ENCODE data around the gene DRC3. TPM values are rescaled to one million over a fixed set of nuclear protein-coding genes. Genes with fewer than 3 reads are reported as not detected.
A peak's percentile ranks its signal among the peaks of the same experiment; 100 is the strongest.

The DRC3 gene
- total RNA-seq, 1 donor from 2014 or later: under 0.01 TPM

DNA sequence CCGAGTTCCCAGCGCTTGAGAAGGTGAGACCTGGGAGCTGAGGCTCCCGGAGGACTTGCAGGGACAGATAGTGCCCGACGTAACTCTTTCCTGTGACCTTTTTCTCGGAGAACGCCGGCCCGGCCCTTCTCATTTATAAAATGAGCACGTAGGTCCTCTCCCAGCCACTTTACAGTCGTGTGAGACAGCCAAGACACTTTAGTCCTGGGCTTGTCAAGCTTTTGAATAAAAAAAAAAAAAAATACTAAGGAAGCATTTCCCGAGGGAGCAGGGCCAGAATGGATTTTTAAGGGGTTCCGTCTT, 241 bp downstream of the DRC3 start:
- Histone ChIP-seq H3K36me3 (ENCODE audit: control insufficient read depth, insufficient read depth, low read length) (no peaks in the 10 kb centered on the region), H3K4me3 (ENCODE audit: low read depth, low read length) (peak overlapping the region; percentile 41), H3K27me3 (ENCODE audit: control insufficient read depth, insufficient read depth, low read length) (no peaks in the 10 kb centered on the region)
- TF ChIP-seq, protein P1, sequence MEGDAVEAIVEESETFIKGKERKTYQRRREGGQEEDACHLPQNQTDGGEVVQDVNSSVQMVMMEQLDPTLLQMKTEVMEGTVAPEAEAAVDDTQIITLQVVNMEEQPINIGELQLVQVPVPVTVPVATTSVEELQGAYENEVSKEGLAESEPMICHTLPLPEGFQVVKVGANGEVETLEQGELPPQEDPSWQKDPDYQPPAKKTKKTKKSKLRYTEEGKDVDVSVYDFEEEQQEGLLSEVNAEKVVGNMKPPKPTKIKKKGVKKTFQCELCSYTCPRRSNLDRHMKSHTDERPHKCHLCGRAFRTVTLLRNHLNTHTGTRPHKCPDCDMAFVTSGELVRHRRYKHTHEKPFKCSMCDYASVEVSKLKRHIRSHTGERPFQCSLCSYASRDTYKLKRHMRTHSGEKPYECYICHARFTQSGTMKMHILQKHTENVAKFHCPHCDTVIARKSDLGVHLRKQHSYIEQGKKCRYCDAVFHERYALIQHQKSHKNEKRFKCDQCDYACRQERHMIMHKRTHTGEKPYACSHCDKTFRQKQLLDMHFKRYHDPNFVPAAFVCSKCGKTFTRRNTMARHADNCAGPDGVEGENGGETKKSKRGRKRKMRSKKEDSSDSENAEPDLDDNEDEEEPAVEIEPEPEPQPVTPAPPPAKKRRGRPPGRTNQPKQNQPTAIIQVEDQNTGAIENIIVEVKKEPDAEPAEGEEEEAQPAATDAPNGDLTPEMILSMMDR (IDR thresholded peaks at IDR 0.05; ENCODE audit: insufficient read depth, low read length, severe bottlenecking): no peak
- DNase-seq (ENCODE audit: low read depth): no peak
- FAIRE-seq: no peak

DNA sequence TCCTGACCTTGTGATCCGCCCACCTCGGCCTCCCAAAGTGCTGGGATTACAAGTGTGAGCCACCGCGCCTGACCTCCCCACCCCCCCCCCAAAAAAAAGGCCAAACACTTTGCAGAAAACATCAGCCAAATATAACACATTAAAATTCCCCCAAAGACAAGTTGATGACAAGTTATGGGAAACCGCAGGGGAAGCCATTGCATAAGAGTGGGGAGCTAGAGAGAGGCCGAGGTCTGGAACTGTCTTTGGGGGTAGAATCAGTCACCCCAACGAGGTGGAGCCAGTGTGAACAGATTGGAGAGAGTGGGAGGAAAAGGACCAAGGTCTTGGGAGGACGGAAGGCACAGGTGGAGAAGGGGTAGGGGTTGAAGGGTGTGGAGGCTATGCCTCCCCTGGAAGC, 2.8 kb downstream of the DRC3 start:
- H3K4me3 ChIP-seq (ENCODE audit: low read depth, low read length): no peak overlapping the region
- no peaks in the 10 kb centered on the region for H3K27me3 ChIP-seq (ENCODE audit: control insufficient read depth, insufficient read depth, low read length)
- H3K36me3 ChIP-seq (ENCODE audit: control insufficient read depth, insufficient read depth, low read length): no peaks in the 10 kb centered on the region
- peak; percentile 13 for FAIRE-seq
- TF ChIP-seq, protein P1 (IDR thresholded peaks at IDR 0.05; ENCODE audit: insufficient read depth, low read length, severe bottlenecking): no peak
- DNase-seq (ENCODE audit: low read depth): no peak

DNA sequence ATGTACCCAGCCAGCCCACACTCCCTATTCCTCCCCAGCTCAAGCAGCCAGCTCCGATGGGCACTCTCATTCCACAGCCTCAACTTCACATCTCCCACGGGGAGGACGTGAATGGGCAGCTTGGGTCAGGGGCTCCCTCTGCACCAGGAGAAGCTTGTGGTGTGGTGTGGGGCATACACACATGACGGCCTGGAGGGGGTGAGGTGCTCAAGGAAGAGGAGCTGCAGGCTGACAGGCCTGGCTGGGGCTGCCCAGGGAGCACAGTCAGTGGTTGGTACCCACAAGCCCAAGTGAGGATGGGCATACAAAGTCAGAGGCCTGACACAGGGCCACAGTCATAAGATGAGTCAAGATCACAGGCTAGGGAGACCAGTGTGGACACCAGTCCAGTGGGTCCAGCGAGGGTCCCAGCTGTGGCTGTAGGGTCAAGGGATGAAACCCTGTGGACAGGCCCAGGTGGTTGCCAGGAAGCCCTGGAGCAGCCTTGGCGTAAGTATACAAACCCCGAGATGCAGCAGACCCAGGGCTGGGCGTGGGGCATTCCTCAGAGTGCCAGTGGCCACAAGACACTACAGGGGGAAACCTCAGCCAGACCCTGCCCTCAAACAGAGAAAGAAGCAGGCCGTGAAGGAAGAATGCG, 4.4 kb downstream of the DRC3 start:
- Histone ChIP-seq H3K27me3 (ENCODE audit: control insufficient read depth, insufficient read depth, low read length) (no peaks in the 10 kb centered on the region), H3K4me3 (ENCODE audit: low read depth, low read length) (no peak overlapping the region)
- no peak for FAIRE-seq

DNA sequence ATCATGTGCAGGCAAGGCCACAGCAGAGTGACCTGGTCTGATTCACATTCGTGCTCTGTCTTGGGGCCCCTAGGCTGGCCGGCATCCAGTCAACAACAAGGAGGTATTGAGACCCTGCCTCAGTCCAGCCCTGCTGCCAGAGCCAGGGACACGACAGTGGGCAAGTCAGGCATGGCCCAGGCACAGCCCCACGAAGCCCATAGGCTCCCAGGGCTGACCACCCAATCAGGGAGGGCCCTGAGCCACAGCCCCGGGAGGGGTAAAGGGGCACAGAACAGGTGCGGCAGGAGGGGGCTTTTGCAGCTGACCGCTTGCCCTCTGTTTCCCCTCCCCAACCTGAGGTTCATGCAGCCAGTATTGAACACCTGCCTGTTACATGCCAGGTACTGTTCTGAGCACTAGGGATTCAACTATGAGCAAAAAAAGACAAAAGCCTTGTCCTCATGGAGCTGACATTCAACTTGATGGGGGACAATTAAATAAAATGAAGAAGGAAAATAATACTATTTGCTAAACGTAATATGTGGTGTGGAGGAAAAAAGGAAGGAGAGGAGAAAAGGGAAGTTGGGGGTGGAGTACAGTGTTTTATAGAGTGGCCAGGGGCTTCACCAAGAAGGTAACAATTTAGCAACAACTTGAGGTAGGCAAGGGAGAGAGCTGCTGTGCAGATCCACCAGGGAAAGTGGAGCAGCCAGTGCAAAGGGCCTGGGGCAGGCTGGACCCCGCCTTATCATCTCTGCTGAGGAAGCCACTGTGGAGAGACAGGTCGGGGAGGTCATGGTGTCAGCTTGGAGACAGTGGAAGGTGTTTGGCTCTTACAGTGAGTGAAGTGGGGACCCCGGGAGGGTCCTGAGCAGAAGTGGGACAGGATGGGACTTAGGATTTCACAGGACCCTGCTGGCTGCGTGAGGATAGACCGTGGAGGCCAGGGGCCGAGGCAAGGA, 6.1 kb downstream of the DRC3 start:
- FAIRE-seq (no peak), DNase-seq (ENCODE audit: low read depth) (no peak)
- TF ChIP-seq, protein P1 (IDR thresholded peaks at IDR 0.05; ENCODE audit: insufficient read depth, low read length, severe bottlenecking): no peak
- Histone ChIP-seq H3K4me3 (ENCODE audit: low read depth, low read length) (no peak overlapping the region), H3K27me3 (ENCODE audit: control insufficient read depth, insufficient read depth, low read length) (no peaks in the 10 kb centered on the region), H3K36me3 (ENCODE audit: control insufficient read depth, insufficient read depth, low read length) (no peaks in the 10 kb centered on the region)

More for the DNA sequence above, 4.4 kb downstream of the DRC3 start:
- DNase-seq (ENCODE audit: low read depth): no peak
- TF ChIP-seq, protein P1 (IDR thresholded peaks at IDR 0.05; ENCODE audit: insufficient read depth, low read length, severe bottlenecking): no peak
- H3K36me3 ChIP-seq (ENCODE audit: control insufficient read depth, insufficient read depth, low read length): no peaks in the 10 kb centered on the region

DNA sequence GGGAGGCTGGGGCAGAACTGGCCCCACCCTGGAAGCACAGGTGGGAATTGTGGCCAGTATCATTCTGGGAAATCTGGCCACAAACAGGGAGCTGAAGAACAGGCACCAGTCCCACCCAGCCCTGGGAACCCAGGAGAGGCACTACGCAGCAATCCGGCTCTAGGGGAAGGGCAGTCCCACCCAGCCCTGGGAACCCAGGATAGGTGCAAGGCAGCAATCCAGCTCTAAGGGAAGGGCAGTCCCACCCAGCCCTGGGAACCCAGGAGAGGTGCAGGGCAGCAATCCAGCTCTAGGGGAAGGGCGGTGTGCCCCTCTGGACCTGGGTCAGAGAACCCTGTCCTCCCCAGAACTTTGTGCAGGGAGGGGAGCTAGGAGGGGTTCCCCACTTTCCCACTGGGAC, 7.1 kb downstream of the DRC3 start:
- DNase-seq (ENCODE audit: low read depth) (no peak), FAIRE-seq (no peak)
- Histone ChIP-seq H3K4me3 (ENCODE audit: low read depth, low read length) (no peak overlapping the region), H3K27me3 (ENCODE audit: control insufficient read depth, insufficient read depth, low read length) (no peaks in the 10 kb centered on the region), H3K36me3 (ENCODE audit: control insufficient read depth, insufficient read depth, low read length) (no peaks in the 10 kb centered on the region)
- TF ChIP-seq, protein P1 (IDR thresholded peaks at IDR 0.05; ENCODE audit: insufficient read depth, low read length, severe bottlenecking): no peak

Measured in bronchial epithelial cell (primary cell).